Effector memory CD4-positive, alpha-beta T cell (primary cell): ENCODE results near the gene DTNBP1.
"Not testable (repeated sequence)": the region's sequence is repeated elsewhere in the genome, so short reads cannot be mapped to it uniquely, and the experiment has no call there.

Experiments used
- DNase-seq, 3 donors: peaks; one replicate each; pipeline ENCODE4 v3.0.0-alpha.2; 2020
- H3K27ac ChIP-seq: 2 replicates; pipeline ENCODE4 v1.7.0; 2013; ENCODE audit warnings: mild to moderate bottlenecking, low read length, moderate library complexity; ENCODE audit not compliant: insufficient read depth, poor library complexity, severe bottlenecking
- H3K27me3 ChIP-seq: replicated peaks from 2 replicates; pipeline ENCODE4 v1.7.0; 2013; ENCODE audit warnings: mild to moderate bottlenecking, low read length; ENCODE audit not compliant: insufficient read depth, control insufficient read depth, poor library complexity, severe bottlenecking
- H3K36me3 ChIP-seq: 2 replicates; pipeline ENCODE4 v1.7.0; 2013; ENCODE audit warnings: mild to moderate bottlenecking, low read length, moderate library complexity; ENCODE audit not compliant: control insufficient read depth, insufficient read depth
- H3K4me1 ChIP-seq: 2 replicates; pipeline ENCODE4 v1.7.0; 2013; ENCODE audit warnings: low read length, mild to moderate bottlenecking; ENCODE audit not compliant: control insufficient read depth, insufficient read depth, poor library complexity, severe bottlenecking
- H3K4me3 ChIP-seq: 2 replicates; pipeline ENCODE4 v1.7.0; 2013; ENCODE audit warnings: low read length, low read depth, mild to moderate bottlenecking; ENCODE audit not compliant: insufficient read depth, poor library complexity, severe bottlenecking
- H3K9me3 ChIP-seq: 2 replicates; pipeline ENCODE4 v1.7.0; 2013; ENCODE audit warnings: mild to moderate bottlenecking, low read length, moderate library complexity; ENCODE audit not compliant: control insufficient read depth

The DTNBP1 gene

DNA sequence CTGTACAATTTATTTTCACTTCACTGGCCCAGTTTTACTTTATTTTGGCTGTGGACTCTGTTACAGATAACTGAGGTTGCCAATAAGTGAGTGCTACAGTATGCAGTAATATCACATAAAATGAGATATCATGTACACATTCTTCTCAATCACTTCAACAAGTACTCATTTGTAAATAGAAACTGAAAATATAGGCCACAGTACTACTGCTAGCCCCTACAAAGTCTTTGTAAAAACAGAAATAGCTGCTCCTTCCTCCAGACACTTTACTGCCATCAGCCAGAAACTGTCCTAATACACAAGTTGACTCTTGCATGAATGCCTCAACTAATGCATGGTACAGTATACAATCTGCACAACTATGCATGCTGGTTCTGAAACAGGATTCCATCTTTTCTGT is 9.2 kb downstream of the DTNBP1 start:
- Histone ChIP-seq H3K36me3 (no peaks in the 10 kb centered on the region), H3K27ac (no peak overlapping the region), H3K4me1 (no peaks in the 10 kb centered on the region), H3K27me3 (no peaks in the 10 kb centered on the region), H3K9me3 (no peaks in the 10 kb centered on the region), H3K4me3 (no peak overlapping the region)
- DNase-seq: no peak

DNA sequence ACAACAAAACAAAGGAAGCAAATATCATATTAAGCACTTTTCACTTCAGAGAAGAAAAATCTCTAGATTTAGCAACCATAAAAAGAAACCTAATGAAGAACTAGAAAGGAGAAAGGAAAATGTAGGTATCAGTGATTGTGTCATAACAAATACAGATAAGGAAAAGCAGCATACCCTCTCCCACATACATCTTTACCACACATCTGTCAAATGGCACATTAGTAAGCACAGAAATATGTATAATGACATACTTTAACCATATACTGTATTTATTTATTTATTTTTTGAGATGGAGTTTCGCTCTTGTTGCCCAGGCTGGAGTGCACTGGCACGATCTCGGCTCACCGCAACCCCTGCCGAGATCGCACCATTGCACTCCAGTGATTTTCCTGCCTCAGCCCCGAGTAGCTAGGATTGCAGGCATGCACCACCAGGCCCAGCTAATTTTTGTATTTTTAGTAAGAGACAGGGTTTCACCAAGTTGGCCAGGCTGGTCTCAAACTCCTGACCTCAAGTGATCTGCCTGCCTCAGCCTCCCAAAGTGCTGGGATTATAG is 12.7 kb downstream of the DTNBP1 start:
- H3K27ac ChIP-seq, H3K9me3 ChIP-seq, DNase-seq, H3K27me3 ChIP-seq, H3K36me3 ChIP-seq, H3K4me1 ChIP-seq, H3K4me3 ChIP-seq: not testable (repeated sequence)

DNA sequence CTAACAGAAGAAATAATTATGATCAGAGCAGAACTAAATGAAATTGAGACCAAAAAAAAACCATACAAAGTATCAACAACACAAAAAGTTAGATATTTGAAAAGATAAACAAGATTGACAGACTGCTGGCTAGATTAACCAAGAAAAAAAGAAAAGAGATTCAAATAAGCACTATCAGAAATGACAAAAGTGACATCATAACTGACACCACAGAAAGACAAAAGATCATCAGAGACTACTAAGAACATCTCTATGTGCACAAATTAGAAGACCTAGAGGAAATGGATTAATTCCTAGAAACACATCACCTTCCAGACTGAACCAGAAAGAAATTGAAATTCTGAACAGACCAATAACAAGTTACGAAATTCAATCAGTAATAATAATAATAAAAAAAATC is 17.9 kb downstream of the DTNBP1 start:
- H3K36me3 ChIP-seq: no peaks in the 10 kb centered on the region

DNA sequence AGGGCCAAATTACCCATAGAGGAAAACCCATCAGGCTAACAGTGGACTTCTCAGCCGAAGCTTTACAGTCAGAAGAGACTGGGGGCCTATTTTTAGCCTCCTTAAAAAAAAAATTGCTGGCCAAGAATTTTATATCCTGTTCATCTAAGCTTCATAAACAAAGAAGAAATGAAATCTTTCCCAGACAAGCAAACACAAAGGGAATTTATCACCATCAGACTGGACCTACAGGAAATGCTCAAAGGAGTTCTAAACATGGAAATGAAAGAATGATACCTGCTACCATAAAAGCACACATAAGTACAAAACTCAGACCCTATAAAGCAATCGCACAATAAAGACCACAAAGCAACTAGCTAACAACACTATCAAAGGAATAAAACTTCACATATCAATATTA is 19.3 kb downstream of the DTNBP1 start:
- no peaks in the 10 kb centered on the region for H3K36me3 ChIP-seq
- no peaks in the 10 kb centered on the region for H3K27me3 ChIP-seq
- H3K27ac ChIP-seq: no peak overlapping the region
- DNase-seq: no peak
- no peak overlapping the region for H3K4me3 ChIP-seq
- no peaks in the 10 kb centered on the region for H3K9me3 ChIP-seq
- H3K4me1 ChIP-seq: no peaks in the 10 kb centered on the region

More for the DNA sequence above, 17.9 kb downstream of the DTNBP1 start:
- Histone ChIP-seq H3K27me3 (no peaks in the 10 kb centered on the region), H3K27ac (no peak overlapping the region), H3K4me1 (no peaks in the 10 kb centered on the region), H3K4me3 (no peak overlapping the region), H3K9me3 (no peaks in the 10 kb centered on the region)
- DNase-seq: no peak

DNA sequence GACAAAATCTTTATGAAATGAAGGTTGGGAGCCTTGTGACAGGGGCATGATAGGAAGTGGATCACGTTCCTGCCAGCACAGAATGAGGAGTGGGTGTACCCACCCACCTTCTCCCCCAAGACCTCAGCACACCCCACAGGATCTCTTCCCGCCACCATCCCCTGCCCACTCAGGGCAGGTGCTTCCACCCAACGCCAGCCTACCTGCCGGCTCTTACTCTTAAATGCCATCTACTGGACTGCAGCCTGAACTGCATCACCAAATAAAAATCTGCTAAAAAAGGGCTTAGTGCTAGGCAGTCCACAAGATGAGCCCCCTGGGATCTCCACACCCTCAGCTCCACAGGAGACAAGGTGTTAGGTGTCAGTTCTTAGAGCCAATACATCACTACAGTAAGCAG is 20.6 kb downstream of the DTNBP1 start:
- no peaks in the 10 kb centered on the region for H3K4me1 ChIP-seq
- no peak overlapping the region for H3K4me3 ChIP-seq
- H3K36me3 ChIP-seq: no peaks in the 10 kb centered on the region
- H3K27me3 ChIP-seq: no peaks in the 10 kb centered on the region
- H3K9me3 ChIP-seq: no peaks in the 10 kb centered on the region
- no peak overlapping the region for H3K27ac ChIP-seq
- DNase-seq: no peak

DNA sequence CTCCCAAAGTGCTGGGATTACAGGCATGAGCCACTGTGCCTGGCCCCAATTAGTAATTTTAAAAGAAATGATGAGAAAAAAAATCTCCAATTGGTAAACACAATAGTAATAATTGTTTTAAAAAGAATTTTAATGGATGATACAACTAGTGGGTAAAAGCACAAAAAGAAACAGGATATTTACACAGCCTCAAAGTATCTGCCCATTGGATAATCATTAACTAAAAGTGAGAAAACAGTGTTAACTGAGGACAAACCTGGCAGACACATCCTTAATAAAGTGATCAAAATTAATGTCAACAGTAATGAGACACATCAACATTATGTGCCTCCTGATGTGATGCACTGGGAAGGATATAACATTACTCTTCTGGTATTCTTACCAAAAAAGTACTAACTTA is 24.5 kb downstream of the DTNBP1 start:
- H3K36me3 ChIP-seq: peaks cover 3% of the 10 kb centered on the region
- H3K27me3 ChIP-seq: no peaks in the 10 kb centered on the region
- no peaks in the 10 kb centered on the region for H3K4me1 ChIP-seq
- H3K27ac ChIP-seq: no peak overlapping the region
- no peak overlapping the region for H3K4me3 ChIP-seq
- no peak for DNase-seq
- no peaks in the 10 kb centered on the region for H3K9me3 ChIP-seq

DNA sequence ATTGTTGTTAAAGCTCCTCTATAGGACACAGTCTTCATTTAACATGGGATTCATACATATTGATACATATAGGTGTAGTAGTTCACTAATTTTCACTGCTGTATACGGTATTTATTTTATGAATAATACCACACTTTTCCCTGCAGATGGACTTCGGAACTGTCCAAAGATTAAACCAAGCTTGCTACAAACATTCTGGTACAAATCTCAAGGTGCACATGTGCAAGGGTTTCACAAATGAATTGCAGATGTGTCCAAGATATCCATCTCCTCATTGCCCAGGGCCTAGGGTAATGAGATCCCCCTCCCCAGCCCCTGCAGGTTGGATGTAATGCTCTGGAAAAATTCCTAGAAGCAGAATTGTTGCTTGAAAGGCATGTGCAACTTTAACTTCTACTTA is 31.4 kb downstream of the DTNBP1 start:
- H3K4me1 ChIP-seq: no peaks in the 10 kb centered on the region
- H3K27me3 ChIP-seq: no peaks in the 10 kb centered on the region
- H3K36me3 ChIP-seq: peaks cover 3% of the 10 kb centered on the region
- H3K9me3 ChIP-seq: no peaks in the 10 kb centered on the region
- H3K27ac ChIP-seq: no peak overlapping the region
- no peak for DNase-seq
- H3K4me3 ChIP-seq: no peak overlapping the region

DNA sequence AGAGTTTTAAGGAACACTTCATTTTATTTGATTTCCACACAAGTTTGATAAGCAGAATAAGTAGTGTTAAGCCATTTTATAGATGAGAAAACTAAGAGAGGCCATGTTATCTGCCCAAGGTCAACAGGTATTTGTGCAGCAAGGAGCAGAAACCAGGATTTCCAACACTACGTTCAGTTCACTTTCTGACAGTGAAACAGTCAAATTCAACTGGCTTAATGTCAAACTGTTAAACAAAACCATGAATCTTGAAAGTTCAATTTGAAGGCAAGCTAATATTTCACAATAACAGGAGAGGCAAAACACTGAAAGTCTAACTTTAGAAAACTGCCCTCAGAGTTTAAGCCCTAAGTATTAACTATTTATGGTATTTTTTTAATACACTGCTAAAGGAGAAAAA is 32.6 kb downstream of the DTNBP1 start:
- no peak overlapping the region for H3K4me3 ChIP-seq
- no peaks in the 10 kb centered on the region for H3K27me3 ChIP-seq
- no peak for DNase-seq
- no peaks in the 10 kb centered on the region for H3K4me1 ChIP-seq
- no peaks in the 10 kb centered on the region for H3K36me3 ChIP-seq
- H3K27ac ChIP-seq: no peak overlapping the region
- no peaks in the 10 kb centered on the region for H3K9me3 ChIP-seq

DNA sequence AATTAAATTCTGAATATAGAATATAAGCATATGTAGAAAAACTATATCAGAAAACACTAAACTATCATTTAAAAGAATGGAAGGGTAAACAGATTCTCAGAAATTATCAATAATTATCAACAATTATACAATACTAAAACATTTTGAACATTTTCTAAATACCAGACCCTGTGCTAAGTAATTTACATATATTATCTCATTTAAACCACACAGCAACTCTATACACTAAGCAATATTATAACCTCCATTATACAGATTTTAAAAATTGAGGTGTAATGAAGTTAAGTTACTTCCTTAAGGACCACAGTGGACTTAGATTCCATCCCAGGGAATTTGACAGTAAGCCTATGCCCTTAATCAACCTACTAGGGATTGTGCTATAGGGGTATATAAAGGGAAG is 33.3 kb downstream of the DTNBP1 start:
- no peaks in the 10 kb centered on the region for H3K4me1 ChIP-seq
- no peak overlapping the region for H3K4me3 ChIP-seq
- H3K27ac ChIP-seq: no peak overlapping the region
- no peaks in the 10 kb centered on the region for H3K27me3 ChIP-seq
- no peak for DNase-seq
- no peaks in the 10 kb centered on the region for H3K36me3 ChIP-seq
- no peaks in the 10 kb centered on the region for H3K9me3 ChIP-seq

DNA sequence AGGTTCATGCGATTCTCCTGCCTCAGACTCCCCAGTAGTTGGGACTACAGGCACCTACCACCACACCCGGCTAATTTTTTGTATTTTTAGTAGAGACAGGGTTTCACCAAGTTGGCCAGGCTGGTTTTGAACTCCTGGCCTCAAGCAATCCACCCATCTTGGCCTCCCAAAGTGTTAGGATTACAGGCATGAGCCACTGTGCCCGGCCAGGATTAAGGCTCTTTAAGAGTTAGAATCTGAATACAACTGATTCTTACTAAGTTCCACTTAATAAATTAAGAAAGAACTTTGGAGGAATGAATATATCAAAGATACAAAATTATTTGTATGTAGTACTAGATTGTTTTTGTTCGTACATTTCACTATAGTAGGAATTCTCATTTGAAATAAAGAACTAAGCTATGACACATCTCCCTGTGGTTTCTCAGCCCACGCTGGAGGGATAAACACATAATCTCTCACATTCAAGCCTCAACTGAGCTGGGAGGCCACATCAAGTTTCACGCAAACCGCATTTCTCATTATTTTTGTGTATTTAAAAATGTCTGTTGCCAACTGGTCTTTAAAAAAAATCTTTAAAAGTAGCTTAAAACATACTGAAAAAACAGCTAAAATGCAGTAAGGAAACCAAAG is 34.2 kb downstream of the DTNBP1 start:
- Histone ChIP-seq H3K4me1 (no peaks in the 10 kb centered on the region), H3K27me3 (no peaks in the 10 kb centered on the region), H3K4me3 (no peak overlapping the region), H3K9me3 (no peaks in the 10 kb centered on the region), H3K36me3 (no peaks in the 10 kb centered on the region), H3K27ac (no peak overlapping the region)
- no peak for DNase-seq
